ENCODE results near the gene MAP3K4.

The MAP3K4 gene

DNA sequence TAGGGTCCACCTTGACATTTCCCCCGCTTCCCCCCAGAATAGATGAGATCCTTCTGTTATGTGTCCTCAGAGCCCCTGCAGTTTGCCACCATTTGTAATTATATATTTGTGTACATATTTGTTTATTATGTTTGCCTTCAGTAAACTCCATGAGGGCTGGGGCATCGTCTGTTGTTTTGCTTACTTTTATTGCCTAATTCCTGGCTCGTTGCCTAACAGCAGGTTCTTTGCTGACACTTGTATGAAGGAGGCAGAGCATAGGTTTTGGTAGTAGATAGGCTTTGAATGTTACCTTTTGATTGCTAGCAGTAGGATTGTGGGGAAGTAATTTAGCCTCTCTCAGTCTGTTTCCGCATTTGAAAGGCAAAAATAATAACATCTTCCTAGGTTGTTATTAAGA lies 9.9 kb downstream of the MAP3K4 start:
- H3K4me2 ChIP-seq (ENCODE audit: insufficient read depth, low read length), result no peak overlapping the region

DNA sequence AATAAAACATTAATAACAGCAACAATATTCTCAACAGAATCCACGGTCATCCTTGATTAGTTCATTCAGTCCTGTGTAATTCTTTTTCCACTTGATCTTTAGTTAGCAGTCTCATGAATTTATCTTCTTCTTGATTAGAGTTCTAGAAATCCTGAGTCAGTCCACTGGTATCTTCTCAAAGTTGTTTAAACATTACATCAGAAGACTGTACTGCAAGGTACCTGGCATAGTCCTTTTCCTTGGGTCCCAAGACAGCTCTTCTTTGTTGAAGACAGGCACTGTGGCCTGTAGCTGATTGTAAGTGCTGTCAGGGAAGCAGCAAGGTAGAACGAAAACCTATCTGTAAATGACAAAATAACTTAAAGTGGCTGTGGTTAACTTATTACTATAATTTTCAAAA lies 11.8 kb downstream of the MAP3K4 start:
- no peak for DNase-seq
- no peaks in the 10 kb centered on the region for H3K27me3 ChIP-seq (ENCODE audit: insufficient read depth, low read length, poor library complexity)

More for the DNA sequence above, 9.9 kb downstream of the MAP3K4 start:
- no peaks in the 10 kb centered on the region for H3K27me3 ChIP-seq (ENCODE audit: insufficient read depth, low read length, poor library complexity)
- H3K9ac ChIP-seq (ENCODE audit: low read depth, low read length), result no peak overlapping the region
- H3K9me3 ChIP-seq (ENCODE audit: insufficient read depth, low read length, severe bottlenecking), result no peaks in the 10 kb centered on the region
- H3K4me3 ChIP-seq (ENCODE audit: low read depth in 1 of 2, low read length in 2 of 2), result no peak overlapping the region
- no peak overlapping the region for H3K27ac ChIP-seq (ENCODE audit: low read length)
- ATAC-seq (ENCODE audit: insufficient read depth, low read depth) (no peak), DNase-seq (no peak)
- no peaks in the 10 kb centered on the region for H3K4me1 ChIP-seq (ENCODE audit: insufficient read depth, low read length)
- H3K79me2 ChIP-seq (ENCODE audit: insufficient read depth, low read length), result peaks cover 85% of the 10 kb centered on the region
- H3K36me3 ChIP-seq (ENCODE audit: insufficient read depth, low read length), result 0 out of 2 replicates have a peak, but pooled peaks cover 5% of the 10 kb centered on the region
- TF ChIP-seq, protein P1, sequence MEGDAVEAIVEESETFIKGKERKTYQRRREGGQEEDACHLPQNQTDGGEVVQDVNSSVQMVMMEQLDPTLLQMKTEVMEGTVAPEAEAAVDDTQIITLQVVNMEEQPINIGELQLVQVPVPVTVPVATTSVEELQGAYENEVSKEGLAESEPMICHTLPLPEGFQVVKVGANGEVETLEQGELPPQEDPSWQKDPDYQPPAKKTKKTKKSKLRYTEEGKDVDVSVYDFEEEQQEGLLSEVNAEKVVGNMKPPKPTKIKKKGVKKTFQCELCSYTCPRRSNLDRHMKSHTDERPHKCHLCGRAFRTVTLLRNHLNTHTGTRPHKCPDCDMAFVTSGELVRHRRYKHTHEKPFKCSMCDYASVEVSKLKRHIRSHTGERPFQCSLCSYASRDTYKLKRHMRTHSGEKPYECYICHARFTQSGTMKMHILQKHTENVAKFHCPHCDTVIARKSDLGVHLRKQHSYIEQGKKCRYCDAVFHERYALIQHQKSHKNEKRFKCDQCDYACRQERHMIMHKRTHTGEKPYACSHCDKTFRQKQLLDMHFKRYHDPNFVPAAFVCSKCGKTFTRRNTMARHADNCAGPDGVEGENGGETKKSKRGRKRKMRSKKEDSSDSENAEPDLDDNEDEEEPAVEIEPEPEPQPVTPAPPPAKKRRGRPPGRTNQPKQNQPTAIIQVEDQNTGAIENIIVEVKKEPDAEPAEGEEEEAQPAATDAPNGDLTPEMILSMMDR (IDR thresholded peaks at IDR 0.05; ENCODE audit: borderline replicate concordance, extremely low read depth, low read length, poor library complexity, severe bottlenecking), result no peak
- no peak for TF ChIP-seq EZH2 (IDR thresholded peaks at IDR 0.05; ENCODE audit: borderline replicate concordance, low read depth, low read length, severe bottlenecking)
- peaks cover 40% of the 10 kb centered on the region for H4K20me1 ChIP-seq (ENCODE audit: insufficient read depth, low read length)
- H2AFZ ChIP-seq (ENCODE audit: low read depth, low read length), result no peak overlapping the region

DNA sequence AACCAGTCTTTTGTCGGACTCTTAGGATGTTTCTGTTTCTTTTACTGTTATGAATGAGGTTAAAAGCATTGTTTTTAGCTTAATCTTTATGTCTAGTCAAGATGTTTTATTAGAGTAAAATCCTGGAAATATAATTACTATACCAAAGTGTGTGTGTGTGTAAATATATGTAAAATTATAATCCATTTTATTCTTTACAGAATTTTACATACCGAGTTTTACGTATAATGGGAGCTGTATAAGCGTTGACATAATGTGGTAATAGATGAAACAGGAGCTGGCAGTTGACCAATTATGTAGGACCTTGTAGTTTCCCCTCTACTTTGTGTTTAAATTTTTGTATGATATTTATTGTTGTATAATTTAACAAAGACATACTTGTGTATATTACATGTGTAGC lies 16.7 kb downstream of the MAP3K4 start:
- Histone ChIP-seq H3K4me2 (ENCODE audit: insufficient read depth, low read length) (no peak overlapping the region), H4K20me1 (ENCODE audit: insufficient read depth, low read length) (peaks cover 30% of the 10 kb centered on the region), H3K9me3 (ENCODE audit: insufficient read depth, low read length, severe bottlenecking) (no peaks in the 10 kb centered on the region), H3K27me3 (ENCODE audit: insufficient read depth, low read length, poor library complexity) (no peaks in the 10 kb centered on the region), H3K9ac (ENCODE audit: low read depth, low read length) (no peak overlapping the region), H3K27ac (ENCODE audit: low read length) (no peak overlapping the region), H3K4me1 (ENCODE audit: insufficient read depth, low read length) (no peaks in the 10 kb centered on the region), H3K4me3 (ENCODE audit: low read depth in 1 of 2, low read length in 2 of 2) (no peak overlapping the region), H3K79me2 (ENCODE audit: insufficient read depth, low read length) (peaks cover 89% of the 10 kb centered on the region), H2AFZ (ENCODE audit: low read depth, low read length) (no peak overlapping the region), H3K36me3 (ENCODE audit: insufficient read depth, low read length) (no peaks in the 10 kb centered on the region)
- TF ChIP-seq EZH2 (IDR thresholded peaks at IDR 0.05; ENCODE audit: borderline replicate concordance, low read depth, low read length, severe bottlenecking), result no peak
- TF ChIP-seq, protein P1 (IDR thresholded peaks at IDR 0.05; ENCODE audit: borderline replicate concordance, extremely low read depth, low read length, poor library complexity, severe bottlenecking), result no peak
- ATAC-seq (ENCODE audit: insufficient read depth, low read depth), result no peak
- no peak for DNase-seq

More for the DNA sequence above, 11.8 kb downstream of the MAP3K4 start:
- H3K9me3 ChIP-seq (ENCODE audit: insufficient read depth, low read length, severe bottlenecking), result no peaks in the 10 kb centered on the region
- no peak overlapping the region for H3K9ac ChIP-seq (ENCODE audit: low read depth, low read length)
- no peak overlapping the region for H3K4me2 ChIP-seq (ENCODE audit: insufficient read depth, low read length)
- H4K20me1 ChIP-seq (ENCODE audit: insufficient read depth, low read length), result peaks cover 31% of the 10 kb centered on the region; the same call in 1 of the 2 replicates
- no peak overlapping the region for H3K27ac ChIP-seq (ENCODE audit: low read length)
- H3K4me3 ChIP-seq (ENCODE audit: low read depth in 1 of 2, low read length in 2 of 2), result no peak overlapping the region
- ATAC-seq (ENCODE audit: insufficient read depth, low read depth), result no peak
- TF ChIP-seq, protein P1 (IDR thresholded peaks at IDR 0.05; ENCODE audit: borderline replicate concordance, extremely low read depth, low read length, poor library complexity, severe bottlenecking), result no peak
- no peak for TF ChIP-seq EZH2 (IDR thresholded peaks at IDR 0.05; ENCODE audit: borderline replicate concordance, low read depth, low read length, severe bottlenecking)
- H3K36me3 ChIP-seq (ENCODE audit: insufficient read depth, low read length), result 0 out of 2 replicates have a peak, but pooled peaks cover 3% of the 10 kb centered on the region
- no peak overlapping the region for H2AFZ ChIP-seq (ENCODE audit: low read depth, low read length)
- H3K79me2 ChIP-seq (ENCODE audit: insufficient read depth, low read length), result peaks cover 84% of the 10 kb centered on the region
- no peaks in the 10 kb centered on the region for H3K4me1 ChIP-seq (ENCODE audit: insufficient read depth, low read length)

DNA sequence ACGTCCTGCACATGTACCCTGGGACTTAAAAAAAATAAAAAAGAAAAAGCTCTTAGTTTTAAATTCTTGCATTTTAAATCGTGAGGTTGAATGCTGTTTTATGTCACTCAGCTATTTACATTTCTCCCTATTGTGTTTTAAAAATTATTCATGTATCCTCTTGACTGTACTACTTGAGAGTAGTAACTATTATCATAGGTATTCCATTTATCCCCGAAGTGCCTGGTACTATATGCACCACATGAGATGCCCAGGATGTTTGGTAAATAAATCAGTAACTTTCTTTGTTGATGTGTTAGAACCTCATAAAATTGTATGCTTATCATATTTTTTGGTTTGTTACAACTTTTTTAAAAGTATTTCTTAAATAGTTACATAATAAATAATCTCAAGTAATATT lies 18.4 kb downstream of the MAP3K4 start:
- H3K9ac ChIP-seq (ENCODE audit: low read depth, low read length), result no peak overlapping the region
- H3K9me3 ChIP-seq (ENCODE audit: insufficient read depth, low read length, severe bottlenecking), result no peaks in the 10 kb centered on the region
- no peak overlapping the region for H3K27ac ChIP-seq (ENCODE audit: low read length)
- H3K4me3 ChIP-seq (ENCODE audit: low read depth in 1 of 2, low read length in 2 of 2), result no peak overlapping the region
- H3K4me1 ChIP-seq (ENCODE audit: insufficient read depth, low read length), result no peaks in the 10 kb centered on the region
- TF ChIP-seq EZH2 (IDR thresholded peaks at IDR 0.05; ENCODE audit: borderline replicate concordance, low read depth, low read length, severe bottlenecking), result no peak
- TF ChIP-seq, protein P1 (IDR thresholded peaks at IDR 0.05; ENCODE audit: borderline replicate concordance, extremely low read depth, low read length, poor library complexity, severe bottlenecking), result no peak
- peaks cover 90% of the 10 kb centered on the region for H3K79me2 ChIP-seq (ENCODE audit: insufficient read depth, low read length)
- H3K27me3 ChIP-seq (ENCODE audit: insufficient read depth, low read length, poor library complexity), result no peaks in the 10 kb centered on the region
- H3K36me3 ChIP-seq (ENCODE audit: insufficient read depth, low read length), result no peaks in the 10 kb centered on the region
- ATAC-seq (ENCODE audit: insufficient read depth, low read depth) (no peak), DNase-seq (no peak)
- H3K4me2 ChIP-seq (ENCODE audit: insufficient read depth, low read length), result no peak overlapping the region
- H2AFZ ChIP-seq (ENCODE audit: low read depth, low read length), result no peak overlapping the region
- peaks cover 28% of the 10 kb centered on the region for H4K20me1 ChIP-seq (ENCODE audit: insufficient read depth, low read length)

All from DND-41 (cell line).